Adrenal gland (tissue), 12 donors: ENCODE measurements around the gene NACC2. TPM values are rescaled to one million over a fixed set of nuclear protein-coding genes. Genes with fewer than 3 reads are reported as not detected.

Experiments
- DNase-seq, 7 donors: peaks; one replicate each; pipeline ENCODE4 v3.0.0-alpha.2; 2019 to 2020
- H3K27ac ChIP-seq, 5 donors: fragments of 200-600 bp; sonication (generic) in 4 of 5; 1 replicate in 3 of 5; 2 replicates in 2 of 5; pipeline versions ENCODE4 v1.5.1 to v1.8.0; 2016 to 2020; ENCODE audit warnings: mild to moderate bottlenecking in 1 of 5
- H3K27me3 ChIP-seq: fragments of 200-600 bp; 2 replicates; pipeline ENCODE4 v1.8.0; 2021
- H3K36me3 ChIP-seq, 2 donors: fragments of 200-600 bp; replicated peaks in 1 of 2; 1 replicate in 1 of 2; 2 replicates in 1 of 2; pipeline versions ENCODE4 v1.5.1 to v1.8.0; 2018 to 2022
- H3K4me1 ChIP-seq, 2 donors: fragments of 200-600 bp; replicated peaks in 1 of 2; 1 replicate in 1 of 2; 2 replicates in 1 of 2; pipeline versions ENCODE4 v1.5.1 to v1.8.0; 2018 to 2021
- H3K4me3 ChIP-seq, 4 donors: fragments of 200-600 bp; sonication (generic) in 3 of 4; one replicate each; pipeline ENCODE4 v1.5.1; 2016 to 2018
- H3K9me3 ChIP-seq, 3 donors: fragments of 200-600 bp; sonication (generic) in 1 of 3; replicated peaks in 1 of 3; 1 replicate in 2 of 3; 2 replicates in 1 of 3; pipeline versions ENCODE4 v1.5.1 to v1.8.0; 2016 to 2021
- POLR2A ChIP-seq, 2 donors: fragments of 450-650 bp; IDR thresholded peaks; one replicate each; pipeline ENCODE4 v1.6.1; 2017; ENCODE audit warnings: antibody characterized with exemption in 2 of 2, mild to moderate bottlenecking in 2 of 2, moderate library complexity in 1 of 2
- WGBS, 4 donors: extraction: QIAGEN DNeasy Blood & Tissue Kit in 2 of 4; methylation state at CpG; one replicate each; pipeline versions ENCODE4 v1.1.5 to v1.1.7; 2013 to 2017; 5-methylcytosine and 5-hydroxymethylcytosine counted together
- intact Hi-C, 2 donors: fragments of 100-400 bp; cut with DNase I; formaldehyde crosslinking; loops; one replicate each; pipeline versions ENCODE4 v1.14.1 to v1.15.0; 2022 to 2023
- polyA plus RNA-seq, 3 donors: library from polyadenylated mRNA; stranded (reverse); fragments of 200-250 nt in 2 of 3; fragments of 350-450 nt in 1 of 3; fragmentation: Illumina TruSeq in 1 of 3; extraction: RNeasy Lipid Tissue Mini Kit (QIAGEN cat#74804) in 1 of 3; gene quantifications; one replicate each; pipeline ENCODE4 v1.2.3, GENCODE V29; 2013 to 2014
- total RNA-seq, 9 donors: library from RNA; depleted of rRNA in 4 of 9; stranded (reverse); fragments of >200 nt in 4 of 9; fragments of 120-200 nt in 1 of 9; fragmentation: NEBNext Ultra II Directional in 1 of 9; extraction: Animal tissue kit (Norgen Biotek cat#: 25700) in 1 of 9; gene quantifications; one replicate each; pipeline versions ENCODE4 v1.1.0 to v1.2.4, GENCODE V29; 2013 to 2023
- TF ChIP-seq, protein P1 (sequence below), 6 experiments: fragments of 450-650 bp in 4 of 6; fragments of 200-600 bp in 2 of 6; sonication (generic) in 1 of 6; IDR thresholded peaks; 1 replicate in 5 of 6; 2 replicates in 1 of 6; pipeline versions ENCODE4 v1.5.1 to v1.8.0; 2016 to 2021; ENCODE audit warnings: antibody characterized with exemption in 6 of 6, mild to moderate bottlenecking in 2 of 6, moderate library complexity in 1 of 6
- donor health status: healthy with polysubstance abuse.
- donor health status: Bipolar disorder and iron deficiency.
- donor health status: DM: yes; HTN: yes; CAD: no.
- donor health status: DM: no; HTN: no; CAD: no.
- donor health status: DM: no; HTN: no; CAD: no.
- donor health status: DM: yes; HTN: yes; CAD: no.

Gene NACC2
- total and polyA plus RNA-seq, 12 donors, result 3.3 to 61.0 (median 35.3) TPM

DNA sequence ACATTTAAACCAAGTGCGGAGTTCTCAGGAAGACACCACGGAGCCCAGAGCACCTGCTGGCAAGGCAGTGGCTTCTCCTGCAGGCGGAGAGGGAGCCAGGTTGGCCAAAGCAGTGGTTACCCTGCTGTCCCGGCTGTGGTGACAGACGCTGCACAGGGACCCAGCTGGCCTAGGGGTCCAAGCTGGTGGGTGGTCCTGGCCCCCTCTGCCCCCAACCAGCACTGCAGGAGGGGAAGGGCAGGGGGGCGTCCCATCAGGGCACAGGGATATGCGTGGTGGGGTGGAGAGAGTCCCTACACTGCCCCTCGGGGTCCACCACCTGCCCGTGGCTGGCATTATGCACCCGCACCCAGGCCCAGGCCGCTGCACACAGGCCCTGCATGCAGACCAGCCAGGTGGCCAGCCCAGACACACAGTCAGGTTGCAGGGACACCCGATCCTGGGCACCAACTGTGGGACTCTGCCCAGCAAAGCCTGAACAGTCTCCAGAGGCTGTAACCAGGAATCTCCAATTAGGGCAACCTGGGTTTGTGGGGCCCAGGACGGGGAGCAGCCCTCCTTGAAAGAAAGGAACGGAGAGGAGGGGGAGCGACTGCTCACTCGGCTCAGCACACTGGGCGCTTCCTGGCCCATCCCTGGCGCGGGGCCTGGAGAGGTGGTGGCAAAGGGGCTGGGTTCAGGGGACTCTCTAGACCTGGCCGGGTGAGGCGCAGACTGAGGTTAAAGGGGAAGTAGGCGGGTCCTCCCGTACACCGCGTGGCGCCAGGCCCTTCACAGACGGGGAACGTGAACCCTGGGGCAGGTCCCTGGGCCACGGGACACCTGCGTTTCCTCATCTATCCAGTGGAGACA lies 46.3 kb downstream of the NACC2 start:
- TF ChIP-seq, protein P1, sequence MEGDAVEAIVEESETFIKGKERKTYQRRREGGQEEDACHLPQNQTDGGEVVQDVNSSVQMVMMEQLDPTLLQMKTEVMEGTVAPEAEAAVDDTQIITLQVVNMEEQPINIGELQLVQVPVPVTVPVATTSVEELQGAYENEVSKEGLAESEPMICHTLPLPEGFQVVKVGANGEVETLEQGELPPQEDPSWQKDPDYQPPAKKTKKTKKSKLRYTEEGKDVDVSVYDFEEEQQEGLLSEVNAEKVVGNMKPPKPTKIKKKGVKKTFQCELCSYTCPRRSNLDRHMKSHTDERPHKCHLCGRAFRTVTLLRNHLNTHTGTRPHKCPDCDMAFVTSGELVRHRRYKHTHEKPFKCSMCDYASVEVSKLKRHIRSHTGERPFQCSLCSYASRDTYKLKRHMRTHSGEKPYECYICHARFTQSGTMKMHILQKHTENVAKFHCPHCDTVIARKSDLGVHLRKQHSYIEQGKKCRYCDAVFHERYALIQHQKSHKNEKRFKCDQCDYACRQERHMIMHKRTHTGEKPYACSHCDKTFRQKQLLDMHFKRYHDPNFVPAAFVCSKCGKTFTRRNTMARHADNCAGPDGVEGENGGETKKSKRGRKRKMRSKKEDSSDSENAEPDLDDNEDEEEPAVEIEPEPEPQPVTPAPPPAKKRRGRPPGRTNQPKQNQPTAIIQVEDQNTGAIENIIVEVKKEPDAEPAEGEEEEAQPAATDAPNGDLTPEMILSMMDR (IDR thresholded peaks at IDR 0.05), result no peak
- TF ChIP-seq POLR2A (IDR thresholded peaks at IDR 0.05), result no peak
- peaks cover 25 to 26% of the 10 kb centered on the region in 2 donors for H3K4me1 ChIP-seq
- intact Hi-C loops, result no loop called here
- H3K27me3 ChIP-seq, result no peaks in the 10 kb centered on the region
- peak in 1 of 7 donors; percentile 50 for DNase-seq
- H3K9me3 ChIP-seq, result no peaks in the 10 kb centered on the region
- peaks cover 0 to 19% of the 10 kb centered on the region in 2 donors for H3K36me3 ChIP-seq
- H3K27ac ChIP-seq, result no peak overlapping the region
- no peak overlapping the region for H3K4me3 ChIP-seq
- WGBS, 4 donors, result 89 to 94% (median 92%) methylated on average over 17 to 30 of the region's 30 CpGs

DNA sequence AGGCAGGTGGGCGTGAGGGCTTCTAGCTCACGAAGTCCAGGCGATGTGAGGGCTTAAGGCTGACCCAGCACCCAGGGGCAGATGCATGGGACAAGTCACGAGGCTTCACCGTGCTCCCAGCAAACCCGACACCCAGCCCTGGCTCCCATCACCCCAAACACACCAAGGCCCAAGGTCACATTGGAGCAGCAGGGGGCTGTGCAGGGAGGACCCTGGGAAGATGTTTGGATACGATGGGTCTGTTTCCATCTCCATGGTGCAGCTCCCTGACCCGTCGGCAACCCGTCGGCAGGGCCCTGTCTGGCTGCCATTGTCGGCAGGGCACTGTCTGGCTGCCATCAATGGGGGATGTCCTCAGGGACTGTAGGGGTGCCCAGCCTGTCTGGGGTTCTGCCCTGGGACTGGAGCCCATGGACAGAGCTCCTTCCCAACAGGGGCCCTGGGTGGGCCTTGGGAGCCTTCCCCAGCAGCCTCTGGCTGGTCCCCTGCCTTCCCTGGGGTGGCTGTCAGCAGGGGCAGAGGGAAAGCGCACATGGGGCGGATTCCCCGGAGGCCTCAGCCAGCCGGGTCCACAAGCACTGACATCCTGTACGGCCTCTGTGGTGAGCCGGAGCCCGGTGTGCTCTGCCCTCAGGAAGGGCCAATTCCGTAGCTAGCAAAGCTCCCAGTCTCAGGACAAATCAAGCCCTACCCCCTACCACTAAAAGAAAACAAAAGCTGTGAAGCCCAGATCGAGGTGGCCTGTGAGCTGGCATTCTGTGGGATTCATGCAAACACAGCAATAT lies 47.1 kb downstream of the NACC2 start:
- TF ChIP-seq, protein P1 (IDR thresholded peaks at IDR 0.05), result no peak
- no peak for TF ChIP-seq POLR2A (IDR thresholded peaks at IDR 0.05)
- 77 to 89% (median 85%) methylated on average over 5 to 21 of the region's 21 CpGs for WGBS, 4 donors
- intact Hi-C loops, result no loop called here
- DNase-seq, result peak in 1 of 7 donors; percentile 43
- no peak overlapping the region for H3K4me3 ChIP-seq
- H3K4me1 ChIP-seq, result peaks cover 19% of the 10 kb centered on the region in 2 donors
- H3K36me3 ChIP-seq, result peaks cover 0 to 19% of the 10 kb centered on the region in 2 donors
- H3K9me3 ChIP-seq, result no peaks in the 10 kb centered on the region
- H3K27ac ChIP-seq, result no peak overlapping the region
- H3K27me3 ChIP-seq, result no peaks in the 10 kb centered on the region

DNA sequence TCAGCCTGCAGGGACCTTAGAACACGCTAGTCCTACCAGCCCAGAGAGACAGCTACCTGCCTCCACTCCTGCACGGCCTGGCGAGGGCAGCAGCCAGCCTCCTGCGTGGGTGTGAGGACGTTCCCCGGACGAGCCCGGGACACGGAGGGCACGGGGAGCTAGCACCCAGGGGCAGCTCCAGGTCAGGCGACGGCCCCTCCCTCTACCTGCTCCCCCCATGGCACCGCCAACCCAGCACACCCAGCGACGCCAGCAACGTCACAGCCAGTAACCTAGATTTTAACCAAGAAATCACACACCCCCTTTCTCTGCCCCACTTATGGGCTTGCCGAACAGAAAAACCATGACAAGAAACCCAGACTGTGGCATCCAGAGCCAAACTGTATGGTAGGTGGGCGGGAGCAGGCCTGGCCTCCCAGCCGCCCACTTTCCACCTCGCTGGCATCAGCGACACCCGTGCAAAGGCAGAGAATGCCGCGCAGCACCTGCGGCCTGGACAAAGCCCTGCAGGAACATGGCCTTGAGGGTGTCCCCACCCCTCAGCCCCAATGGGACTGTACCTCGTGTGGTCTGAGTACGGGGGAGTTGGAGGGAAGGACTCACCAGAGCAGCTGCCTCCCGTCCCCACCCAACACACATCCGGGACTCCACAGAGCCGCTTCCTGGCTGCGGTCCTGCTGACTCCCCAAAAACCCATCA lies 47.9 kb downstream of the NACC2 start:
- H3K4me1 ChIP-seq, result peaks cover 11% of the 10 kb centered on the region in 2 donors
- intact Hi-C loops, result no loop called here
- H3K27me3 ChIP-seq, result no peaks in the 10 kb centered on the region
- 91 to 97% (median 93%) methylated on average over 12 to 31 of the region's 31 CpGs for WGBS, 4 donors
- no peak overlapping the region for H3K4me3 ChIP-seq
- peaks cover 0 to 19% of the 10 kb centered on the region in 2 donors for H3K36me3 ChIP-seq
- peak in 1 of 7 donors; percentile 41 for DNase-seq
- no peak overlapping the region for H3K27ac ChIP-seq
- H3K9me3 ChIP-seq, result no peaks in the 10 kb centered on the region
- TF ChIP-seq POLR2A (IDR thresholded peaks at IDR 0.05), result no peak
- TF ChIP-seq, protein P1 (IDR thresholded peaks at IDR 0.05), result no peak

DNA sequence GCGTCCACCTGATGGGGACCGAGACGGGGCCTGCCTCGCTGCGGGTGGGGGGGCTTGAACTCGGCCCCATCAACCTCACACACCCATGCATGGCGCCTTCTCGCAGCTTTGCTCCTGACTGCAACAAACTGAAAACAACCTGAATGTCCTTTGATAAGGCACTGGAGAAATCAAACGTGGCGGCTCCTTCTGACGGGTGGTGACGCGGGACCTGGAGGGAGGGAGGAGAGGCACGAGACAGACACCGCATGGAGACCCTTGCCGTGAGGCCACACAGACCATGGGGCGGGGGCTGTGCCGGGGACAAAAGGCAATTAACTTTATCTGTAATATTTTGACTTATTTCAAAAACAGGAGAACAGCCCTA lies 48.6 kb downstream of the NACC2 start:
- Histone ChIP-seq H3K4me1 (peaks cover 5 to 7% of the 10 kb centered on the region in 2 donors), H3K4me3 (no peak overlapping the region), H3K27me3 (no peaks in the 10 kb centered on the region), H3K36me3 (peaks cover 0 to 19% of the 10 kb centered on the region in 2 donors), H3K9me3 (no peaks in the 10 kb centered on the region), H3K27ac (no peak overlapping the region)
- no peak for TF ChIP-seq POLR2A (IDR thresholded peaks at IDR 0.05)
- TF ChIP-seq, protein P1 (IDR thresholded peaks at IDR 0.05), result no peak
- DNase-seq, result peak in 1 of 7 donors; percentile 45
- intact Hi-C loops, result no loop called here
- WGBS, 4 donors, result 63 to 94% (median 86%) methylated on average over 5 to 18 of the region's 18 CpGs
